Mammary epithelial cell (primary cell): ENCODE measurements around the gene CANX.

Experiments used
- EZH2 ChIP-seq: IDR thresholded peaks from 2 replicates; pipeline ENCODE4 v1.6.1; 2012; ENCODE audit warnings: low read length, inconsistent platforms, borderline replicate concordance
- TF ChIP-seq, protein P1 (sequence below), 2 donors: IDR thresholded peaks in 1 of 2; conservative IDR thresholded peaks in 1 of 2; 2 replicates each; pipeline ENCODE4 v1.5.1; 2011 to 2012; ENCODE audit warnings: inconsistent platforms in 2 of 2, low read length in 2 of 2, mild to moderate bottlenecking in 2 of 2, control low read depth in 1 of 2, low read depth in 1 of 2; ENCODE audit not compliant: insufficient read depth in 1 of 2; ENCODE audit errors: extremely low read depth in 1 of 2

DNA sequence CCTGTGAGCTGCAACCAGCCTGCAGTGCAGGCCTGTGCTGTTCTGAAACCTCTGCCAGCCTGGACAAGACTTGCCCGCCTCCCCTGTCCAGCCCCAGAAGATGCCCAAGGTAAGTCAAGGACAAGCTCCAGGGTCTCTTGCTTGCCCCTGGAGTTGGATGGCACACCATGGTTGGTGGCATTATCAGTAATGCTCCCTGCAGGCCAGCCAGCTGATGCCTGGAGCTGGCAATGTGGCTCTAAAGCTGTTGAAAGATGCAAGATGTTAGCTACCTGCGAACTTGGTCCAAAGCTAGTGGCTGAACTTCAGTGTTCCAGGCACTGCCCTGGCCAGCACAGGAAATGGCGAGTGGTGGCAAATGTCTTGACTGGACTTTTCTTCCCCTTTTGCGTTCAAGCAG is 81.1 kb downstream of the CANX start:
- TF ChIP-seq, protein P1, sequence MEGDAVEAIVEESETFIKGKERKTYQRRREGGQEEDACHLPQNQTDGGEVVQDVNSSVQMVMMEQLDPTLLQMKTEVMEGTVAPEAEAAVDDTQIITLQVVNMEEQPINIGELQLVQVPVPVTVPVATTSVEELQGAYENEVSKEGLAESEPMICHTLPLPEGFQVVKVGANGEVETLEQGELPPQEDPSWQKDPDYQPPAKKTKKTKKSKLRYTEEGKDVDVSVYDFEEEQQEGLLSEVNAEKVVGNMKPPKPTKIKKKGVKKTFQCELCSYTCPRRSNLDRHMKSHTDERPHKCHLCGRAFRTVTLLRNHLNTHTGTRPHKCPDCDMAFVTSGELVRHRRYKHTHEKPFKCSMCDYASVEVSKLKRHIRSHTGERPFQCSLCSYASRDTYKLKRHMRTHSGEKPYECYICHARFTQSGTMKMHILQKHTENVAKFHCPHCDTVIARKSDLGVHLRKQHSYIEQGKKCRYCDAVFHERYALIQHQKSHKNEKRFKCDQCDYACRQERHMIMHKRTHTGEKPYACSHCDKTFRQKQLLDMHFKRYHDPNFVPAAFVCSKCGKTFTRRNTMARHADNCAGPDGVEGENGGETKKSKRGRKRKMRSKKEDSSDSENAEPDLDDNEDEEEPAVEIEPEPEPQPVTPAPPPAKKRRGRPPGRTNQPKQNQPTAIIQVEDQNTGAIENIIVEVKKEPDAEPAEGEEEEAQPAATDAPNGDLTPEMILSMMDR (conservative IDR thresholded peaks at IDR 0.05 in 1 of 2, IDR thresholded peaks at IDR 0.05 in 1 of 2; ENCODE audit: extremely low read depth in 1 of 2, insufficient read depth in 1 of 2, low read depth in 1 of 2, low read length in 2 of 2), result no peak
- no peak for TF ChIP-seq EZH2
